Stimulated activated CD4-positive, alpha-beta T cell treated with anti-CD3 and anti-CD28 coated beads, TNF-alpha, amount 100 ng/mL, for 1 hour (primary cell): ENCODE results near the gene ZSWIM7.

Experiments
- DNase-seq, 3 donors: peaks; one replicate each; pipeline ENCODE4 v3.0.0-alpha.2; 2020; ENCODE audit warnings: low read depth in 3 of 3, low spot score in 1 of 3

ZSWIM7 gene

GRCh38 chr17:15935891-15936290, 63.6 kb downstream of the ZSWIM7 start:
- DNase-seq = no peak

GRCh38 chr17:15934866-15935265, 64.6 kb downstream of the ZSWIM7 start:
- no peak for DNase-seq

- DNase-seq = no peak
Measured at GRCh38 chr17:15931394-15931793, 68.1 kb downstream of the ZSWIM7 start.

GRCh38 chr17:15930426-15930825, 69.1 kb downstream of the ZSWIM7 start:
- no peak for DNase-seq

- no peak for DNase-seq
Measured at GRCh38 chr17:15929941-15930340, 69.6 kb downstream of the ZSWIM7 start.

- no peak for DNase-seq
Measured at GRCh38 chr17:15928286-15928785, 71.2 kb downstream of the ZSWIM7 start.
